Neural crest cell (in vitro differentiated cells): ENCODE measurements around the gene LRCOL1. TPM values are rescaled to one million over a fixed set of nuclear protein-coding genes. Genes with fewer than 3 reads are reported as not detected.

Experiments
- DNase-seq: peaks from one replicate; pipeline ENCODE4 v3.0.0; 2021; ENCODE audit warnings: low read depth, mixed read lengths, low spot score
- H3K27ac Mint-ChIP-seq: one replicate; pipeline ENCODE4 v1.8.0; 2021; ENCODE audit warnings: mild to moderate bottlenecking, mixed read lengths; ENCODE audit not compliant: unreplicated experiment
- H3K27me3 Mint-ChIP-seq: 2 replicates; pipeline ENCODE4 v1.8.0; 2021; ENCODE audit warnings: low read depth, mild to moderate bottlenecking, mixed read lengths
- H3K36me3 Mint-ChIP-seq: 2 replicates; pipeline ENCODE4 v1.8.0; 2021; ENCODE audit warnings: low read depth, mild to moderate bottlenecking, mixed read lengths
- H3K4me1 Mint-ChIP-seq: 2 replicates; pipeline ENCODE4 v1.8.0; 2021; ENCODE audit warnings: mixed read lengths
- H3K4me3 Mint-ChIP-seq: one replicate; pipeline ENCODE4 v1.8.0; 2021; ENCODE audit warnings: mild to moderate bottlenecking, mixed read lengths
- H3K9me3 Mint-ChIP-seq: 2 replicates; pipeline ENCODE4 v1.8.0; 2021; ENCODE audit warnings: mixed read lengths
- CTCF ChIP-seq: fragments of 200-600 bp; sonication (generic); conservative IDR thresholded peaks from 2 replicates; pipeline ENCODE4 v1.5.0; 2021; ENCODE audit warnings: antibody characterized with exemption, mild to moderate bottlenecking
- total RNA-seq: library from RNA; stranded (reverse); gene quantifications from 2 replicates; pipeline ENCODE4 v1.2.1, GENCODE V29; 2021

Gene LRCOL1
- total RNA-seq, 1 donor from 2014 or later, result 1.7 TPM

- no peak overlapping the region for H3K27ac Mint-ChIP-seq
- no peaks in the 10 kb centered on the region for H3K9me3 Mint-ChIP-seq
- peaks cover 10% of the 10 kb centered on the region for H3K4me1 Mint-ChIP-seq
- peak overlapping the region; percentile 27 for H3K4me3 Mint-ChIP-seq
- peaks cover 2% of the 10 kb centered on the region for H3K36me3 Mint-ChIP-seq
- H3K27me3 Mint-ChIP-seq, result peaks cover 45% of the 10 kb centered on the region
- no peak for TF ChIP-seq CTCF
- DNase-seq, result no peak
Measured at GRCh38 chr12:132586929-132587328, 23.5 kb downstream of the LRCOL1 start.

- TF ChIP-seq CTCF, result no peak
- peaks cover 58% of the 10 kb centered on the region for H3K27me3 Mint-ChIP-seq
Measured at GRCh38 chr12:132585177-132585576, 25.2 kb downstream of the LRCOL1 start.

GRCh38 chr12:132584429-132584828, 26.0 kb downstream of the LRCOL1 start:
- no peak for DNase-seq
- Mint-ChIP-seq H3K27ac (no peak overlapping the region), H3K27me3 (peaks cover 59% of the 10 kb centered on the region), H3K9me3 (no peaks in the 10 kb centered on the region), H3K4me1 (peaks cover 10% of the 10 kb centered on the region), H3K36me3 (peaks cover 5% of the 10 kb centered on the region), H3K4me3 (peak overlapping the region; percentile 62)
- TF ChIP-seq CTCF, result no peak

More at GRCh38 chr12:132585177-132585576, 25.2 kb downstream of the LRCOL1 start:
- H3K4me3 Mint-ChIP-seq, result peak overlapping the region; percentile 62
- peaks cover 5% of the 10 kb centered on the region for H3K36me3 Mint-ChIP-seq
- no peaks in the 10 kb centered on the region for H3K9me3 Mint-ChIP-seq
- no peak overlapping the region for H3K27ac Mint-ChIP-seq
- H3K4me1 Mint-ChIP-seq, result peaks cover 10% of the 10 kb centered on the region
- no peak for DNase-seq

- Mint-ChIP-seq H3K36me3 (peaks cover 8% of the 10 kb centered on the region), H3K27me3 (peaks cover 56% of the 10 kb centered on the region), H3K27ac (no peak overlapping the region), H3K4me1 (peaks cover 10% of the 10 kb centered on the region), H3K4me3 (peak overlapping the region; percentile 36), H3K9me3 (no peaks in the 10 kb centered on the region)
- no peak for DNase-seq
- no peak for TF ChIP-seq CTCF
Measured at GRCh38 chr12:132583736-132584135, 26.6 kb downstream of the LRCOL1 start.

- Mint-ChIP-seq H3K9me3 (no peaks in the 10 kb centered on the region), H3K36me3 (peaks cover 8% of the 10 kb centered on the region), H3K4me1 (peaks cover 10% of the 10 kb centered on the region), H3K27ac (no peak overlapping the region), H3K4me3 (no peak overlapping the region), H3K27me3 (peaks cover 54% of the 10 kb centered on the region)
- DNase-seq, result no peak
- no peak for TF ChIP-seq CTCF
Measured at GRCh38 chr12:132583411-132583710, 27.0 kb downstream of the LRCOL1 start.
